WERI-Rb-1 (cell line): ENCODE data around the gene SLC2A2.

Experiments
- DNase-seq: peaks from one replicate; pipeline ENCODE4 v3.0.0-alpha.2; 2020
- H3K27ac ChIP-seq: fragments of 250-450 bp; sonication (Bioruptor Pico); 2 replicates; pipeline ENCODE4 v1.5.1; 2020; ENCODE audit warnings: mild to moderate bottlenecking, moderate library complexity
- H3K27me3 ChIP-seq: fragments of 250-450 bp; sonication (Bioruptor Pico); 2 replicates; pipeline ENCODE4 v1.5.1; 2021; ENCODE audit warnings: mild to moderate bottlenecking, low read depth, moderate library complexity; ENCODE audit not compliant: insufficient read depth, severe bottlenecking
- H3K36me3 ChIP-seq: fragments of 250-450 bp; sonication (Bioruptor Pico); 2 replicates; pipeline ENCODE4 v1.5.1; 2020; ENCODE audit warnings: mild to moderate bottlenecking, moderate library complexity
- H3K4me3 ChIP-seq: 2 replicates; pipeline ENCODE4 v1.5.1; 2011; ENCODE audit warnings: low read depth, mild to moderate bottlenecking, control low read depth, low read length
- H3K9me3 ChIP-seq: fragments of 250-450 bp; sonication (Bioruptor Pico); 2 replicates; pipeline ENCODE4 v1.5.1; 2021; ENCODE audit warnings: mild to moderate bottlenecking, moderate library complexity; ENCODE audit not compliant: severe bottlenecking
- TF ChIP-seq, protein P1 (sequence below): IDR thresholded peaks from 2 replicates; pipeline ENCODE4 v1.5.1; 2011; ENCODE audit warnings: low read depth, mild to moderate bottlenecking, control low read depth, inconsistent platforms, low read length

The SLC2A2 gene

DNA sequence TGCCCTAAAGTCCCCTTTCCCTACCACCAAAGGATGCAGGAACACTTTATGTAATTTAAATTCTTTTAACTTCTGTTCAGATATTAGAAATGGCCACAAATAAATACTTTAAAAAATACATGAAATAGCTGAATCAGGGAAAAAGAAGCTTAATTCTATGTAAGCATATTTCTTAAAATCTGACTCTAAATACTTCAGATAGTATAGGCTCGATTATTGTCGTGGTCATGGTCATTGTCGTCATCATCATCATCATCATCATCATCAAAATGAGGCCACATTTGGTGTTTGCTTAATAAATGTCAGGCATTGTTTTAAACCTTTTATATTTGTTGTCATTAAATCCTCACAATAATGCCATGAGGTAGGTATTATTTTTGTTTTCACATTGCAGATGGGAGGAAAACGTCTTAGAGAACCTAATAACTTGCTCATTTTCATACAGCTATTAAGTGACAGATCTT, 14.6 kb downstream of the SLC2A2 start:
- no peak overlapping the region for H3K27ac ChIP-seq
- H3K9me3 ChIP-seq = no peaks in the 10 kb centered on the region
- DNase-seq = no peak
- no peaks in the 10 kb centered on the region for H3K27me3 ChIP-seq
- no peaks in the 10 kb centered on the region for H3K36me3 ChIP-seq
- H3K4me3 ChIP-seq = no peak overlapping the region
- TF ChIP-seq, protein P1, sequence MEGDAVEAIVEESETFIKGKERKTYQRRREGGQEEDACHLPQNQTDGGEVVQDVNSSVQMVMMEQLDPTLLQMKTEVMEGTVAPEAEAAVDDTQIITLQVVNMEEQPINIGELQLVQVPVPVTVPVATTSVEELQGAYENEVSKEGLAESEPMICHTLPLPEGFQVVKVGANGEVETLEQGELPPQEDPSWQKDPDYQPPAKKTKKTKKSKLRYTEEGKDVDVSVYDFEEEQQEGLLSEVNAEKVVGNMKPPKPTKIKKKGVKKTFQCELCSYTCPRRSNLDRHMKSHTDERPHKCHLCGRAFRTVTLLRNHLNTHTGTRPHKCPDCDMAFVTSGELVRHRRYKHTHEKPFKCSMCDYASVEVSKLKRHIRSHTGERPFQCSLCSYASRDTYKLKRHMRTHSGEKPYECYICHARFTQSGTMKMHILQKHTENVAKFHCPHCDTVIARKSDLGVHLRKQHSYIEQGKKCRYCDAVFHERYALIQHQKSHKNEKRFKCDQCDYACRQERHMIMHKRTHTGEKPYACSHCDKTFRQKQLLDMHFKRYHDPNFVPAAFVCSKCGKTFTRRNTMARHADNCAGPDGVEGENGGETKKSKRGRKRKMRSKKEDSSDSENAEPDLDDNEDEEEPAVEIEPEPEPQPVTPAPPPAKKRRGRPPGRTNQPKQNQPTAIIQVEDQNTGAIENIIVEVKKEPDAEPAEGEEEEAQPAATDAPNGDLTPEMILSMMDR = no peak

DNA sequence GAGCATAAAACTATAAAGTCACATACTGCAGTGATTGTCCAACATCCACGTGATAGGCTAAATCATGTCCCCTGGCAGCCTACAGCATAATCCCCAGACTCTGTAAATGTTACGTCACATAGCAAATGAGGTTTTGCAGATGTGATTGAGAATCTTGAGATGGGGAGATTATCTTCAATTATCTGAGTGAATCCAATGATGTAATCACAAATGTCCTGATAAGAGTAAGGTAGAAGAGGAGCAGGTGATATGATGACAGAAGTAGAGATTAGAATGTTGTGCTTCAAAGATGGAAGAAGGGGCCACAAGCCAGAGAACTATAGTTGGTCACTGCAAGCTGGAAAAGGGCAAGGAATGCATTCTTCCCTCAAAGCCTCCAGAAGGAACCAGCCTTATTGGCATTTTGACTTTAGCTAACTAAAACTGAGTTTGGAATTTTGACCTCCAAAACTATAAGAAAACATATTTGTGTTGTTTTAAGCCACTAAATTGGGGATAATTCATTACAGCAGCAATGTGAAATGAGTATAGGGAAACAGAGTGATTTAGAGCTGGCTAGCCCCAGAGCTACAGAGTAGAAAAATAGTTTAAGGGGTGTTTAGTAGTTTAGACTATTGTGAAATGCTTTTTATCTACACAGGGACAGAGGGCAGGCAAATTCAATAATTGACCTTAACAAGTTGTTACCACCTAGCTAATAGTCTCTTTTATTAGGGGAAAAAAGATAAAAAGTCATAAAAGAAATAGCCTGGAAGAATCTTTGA, 15.2 kb downstream of the SLC2A2 start:
- DNase-seq = no peak
- TF ChIP-seq, protein P1 = no peak
- no peaks in the 10 kb centered on the region for H3K27me3 ChIP-seq
- H3K27ac ChIP-seq = no peak overlapping the region
- H3K4me3 ChIP-seq = no peak overlapping the region
- no peaks in the 10 kb centered on the region for H3K9me3 ChIP-seq
- no peaks in the 10 kb centered on the region for H3K36me3 ChIP-seq

DNA sequence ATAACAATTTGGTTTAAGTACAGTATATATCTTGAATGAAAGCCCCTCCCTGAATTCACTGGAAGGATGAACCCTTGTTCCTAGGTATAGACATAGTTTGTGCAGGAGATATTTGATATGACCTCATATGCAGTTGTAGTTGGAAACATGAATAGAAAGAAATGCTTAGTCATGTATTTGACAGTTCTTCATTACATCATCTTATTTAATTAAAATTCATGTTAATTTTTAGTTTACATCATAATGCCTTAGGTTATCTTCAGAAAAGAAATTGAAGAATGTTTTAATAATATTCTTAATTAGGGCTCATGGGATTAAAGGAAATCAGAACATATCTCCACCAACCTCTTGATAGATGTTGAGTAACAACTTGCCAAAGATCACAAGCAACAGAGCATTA, 19.2 kb downstream of the SLC2A2 start:
- TF ChIP-seq, protein P1 = no peak
- DNase-seq = no peak

DNA sequence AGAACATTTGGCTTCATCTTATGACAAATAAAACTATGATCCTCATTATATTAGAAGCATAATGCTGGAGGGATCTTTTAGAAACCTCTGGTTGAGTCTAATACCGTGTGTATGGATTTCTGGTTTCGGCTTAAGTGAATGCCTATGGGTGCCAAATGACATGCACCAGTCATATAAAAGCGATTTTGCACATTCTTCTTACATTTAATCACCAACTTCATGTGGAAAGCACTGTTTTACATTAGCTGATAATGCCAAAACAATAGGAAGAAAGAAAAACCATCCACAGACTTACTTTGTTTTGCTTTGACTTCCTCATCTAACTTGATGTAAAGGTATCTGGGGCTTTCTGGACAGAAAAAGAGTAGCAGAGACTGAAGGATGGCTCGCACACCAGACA, 20.9 kb downstream of the SLC2A2 start:
- no peak for DNase-seq
- Histone ChIP-seq H3K4me3 (no peak overlapping the region), H3K27me3 (no peaks in the 10 kb centered on the region), H3K9me3 (no peaks in the 10 kb centered on the region), H3K27ac (no peak overlapping the region), H3K36me3 (no peaks in the 10 kb centered on the region)
- TF ChIP-seq, protein P1 = no peak

More for the DNA sequence above, 19.2 kb downstream of the SLC2A2 start:
- no peak overlapping the region for H3K27ac ChIP-seq
- H3K27me3 ChIP-seq = no peaks in the 10 kb centered on the region
- H3K4me3 ChIP-seq = no peak overlapping the region
- no peaks in the 10 kb centered on the region for H3K36me3 ChIP-seq
- no peaks in the 10 kb centered on the region for H3K9me3 ChIP-seq

DNA sequence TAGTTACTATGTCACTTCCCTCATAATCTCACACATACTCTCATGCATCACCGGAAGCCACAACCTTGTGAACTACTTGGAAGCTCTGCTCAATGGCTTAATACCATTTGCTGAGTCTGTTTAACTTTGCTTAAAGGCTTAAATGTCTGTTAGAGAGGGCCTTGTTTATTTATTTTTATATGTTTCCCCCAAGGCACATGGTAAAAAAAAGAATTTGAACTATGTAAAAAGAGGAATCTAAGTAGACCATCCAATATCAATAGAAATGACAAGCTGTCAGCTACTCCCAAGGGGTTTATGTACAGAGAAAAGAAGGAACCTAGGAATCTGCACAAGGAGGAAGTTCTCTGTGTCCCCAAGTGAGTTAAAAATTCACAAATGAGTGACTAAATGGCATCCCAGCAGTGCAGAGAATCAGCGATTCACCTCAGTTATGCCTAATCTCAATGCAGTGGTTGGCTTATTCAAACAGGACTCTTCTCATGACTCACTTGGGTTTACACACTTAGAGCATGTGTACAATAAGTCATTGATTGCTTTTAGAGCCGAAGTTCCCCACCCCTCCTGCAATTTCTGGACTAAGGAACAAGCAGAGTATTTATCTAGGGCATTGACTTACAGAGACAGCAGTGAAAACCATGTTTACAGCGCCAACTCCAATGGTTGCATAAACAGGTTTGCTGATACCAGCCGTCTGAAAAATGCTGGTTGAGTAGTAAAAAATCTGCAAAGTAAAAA, 24.4 kb downstream of the SLC2A2 start:
- H3K36me3 ChIP-seq = no peaks in the 10 kb centered on the region
- no peak overlapping the region for H3K27ac ChIP-seq
- H3K4me3 ChIP-seq = no peak overlapping the region
- TF ChIP-seq, protein P1 = no peak
- H3K27me3 ChIP-seq = no peaks in the 10 kb centered on the region
- no peak for DNase-seq
- no peaks in the 10 kb centered on the region for H3K9me3 ChIP-seq
